Neural cell (in vitro differentiated cells): ENCODE data around the gene NDST4.

Experiments used
- EP300 ChIP-seq: fragments of 450-650 bp; conservative IDR thresholded peaks from 2 replicates; pipeline ENCODE4 v1.6.1; 2014; ENCODE audit warnings: antibody characterized with exemption, mild to moderate bottlenecking, moderate library complexity; ENCODE audit not compliant: poor library complexity, severe bottlenecking
- EZH2 ChIP-seq: fragments of 200-600, 300-800 bp; shearing (Covaris generic), sonication (generic); IDR thresholded peaks from 2 replicates; pipeline ENCODE4 v1.6.1; 2014; ENCODE audit warnings: antibody characterized with exemption, low read length, borderline replicate concordance, mild to moderate bottlenecking; ENCODE audit not compliant: insufficient read depth, poor library complexity, severe bottlenecking
- MXI1 ChIP-seq: fragments of 450-650 bp; conservative IDR thresholded peaks from 2 replicates; pipeline ENCODE4 v1.6.1; 2014; ENCODE audit warnings: antibody characterized with exemption, mild to moderate bottlenecking; ENCODE audit not compliant: poor library complexity, severe bottlenecking
- POLR2AphosphoS5 ChIP-seq: IDR thresholded peaks from 2 replicates; pipeline ENCODE4 v1.6.1; 2012
- RAD21 ChIP-seq: fragments of 450-650 bp; conservative IDR thresholded peaks from 2 replicates; pipeline ENCODE4 v1.6.1; 2014; ENCODE audit warnings: antibody characterized with exemption, mild to moderate bottlenecking, moderate library complexity
- SMC3 ChIP-seq: fragments of 450-650 bp; conservative IDR thresholded peaks from 2 replicates; pipeline ENCODE4 v1.6.1; 2014; ENCODE audit warnings: antibody characterized with exemption, mild to moderate bottlenecking, moderate library complexity; ENCODE audit not compliant: poor library complexity
- TAF1 ChIP-seq: IDR thresholded peaks from 2 replicates; pipeline ENCODE4 v1.6.1; 2012; ENCODE audit warnings: low read depth
- TF ChIP-seq, protein P1 (sequence below): fragments of 450-650 bp; IDR thresholded peaks from 2 replicates; pipeline ENCODE4 v1.5.1; 2014; ENCODE audit warnings: antibody characterized with exemption, mild to moderate bottlenecking, moderate library complexity; ENCODE audit not compliant: poor library complexity, severe bottlenecking
- TF ChIP-seq, protein P2 (sequence below): IDR thresholded peaks from 2 replicates; pipeline ENCODE4 v1.6.1; 2012; ENCODE audit warnings: borderline replicate concordance

- TF ChIP-seq EP300 (no peak), TAF1 (no peak), POLR2AphosphoS5 (no peak), MXI1 (no peak), RAD21 (no peak), EZH2 (no peak), SMC3 (no peak)
- TF ChIP-seq, protein P1, sequence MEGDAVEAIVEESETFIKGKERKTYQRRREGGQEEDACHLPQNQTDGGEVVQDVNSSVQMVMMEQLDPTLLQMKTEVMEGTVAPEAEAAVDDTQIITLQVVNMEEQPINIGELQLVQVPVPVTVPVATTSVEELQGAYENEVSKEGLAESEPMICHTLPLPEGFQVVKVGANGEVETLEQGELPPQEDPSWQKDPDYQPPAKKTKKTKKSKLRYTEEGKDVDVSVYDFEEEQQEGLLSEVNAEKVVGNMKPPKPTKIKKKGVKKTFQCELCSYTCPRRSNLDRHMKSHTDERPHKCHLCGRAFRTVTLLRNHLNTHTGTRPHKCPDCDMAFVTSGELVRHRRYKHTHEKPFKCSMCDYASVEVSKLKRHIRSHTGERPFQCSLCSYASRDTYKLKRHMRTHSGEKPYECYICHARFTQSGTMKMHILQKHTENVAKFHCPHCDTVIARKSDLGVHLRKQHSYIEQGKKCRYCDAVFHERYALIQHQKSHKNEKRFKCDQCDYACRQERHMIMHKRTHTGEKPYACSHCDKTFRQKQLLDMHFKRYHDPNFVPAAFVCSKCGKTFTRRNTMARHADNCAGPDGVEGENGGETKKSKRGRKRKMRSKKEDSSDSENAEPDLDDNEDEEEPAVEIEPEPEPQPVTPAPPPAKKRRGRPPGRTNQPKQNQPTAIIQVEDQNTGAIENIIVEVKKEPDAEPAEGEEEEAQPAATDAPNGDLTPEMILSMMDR: no peak
- TF ChIP-seq, protein P2, sequence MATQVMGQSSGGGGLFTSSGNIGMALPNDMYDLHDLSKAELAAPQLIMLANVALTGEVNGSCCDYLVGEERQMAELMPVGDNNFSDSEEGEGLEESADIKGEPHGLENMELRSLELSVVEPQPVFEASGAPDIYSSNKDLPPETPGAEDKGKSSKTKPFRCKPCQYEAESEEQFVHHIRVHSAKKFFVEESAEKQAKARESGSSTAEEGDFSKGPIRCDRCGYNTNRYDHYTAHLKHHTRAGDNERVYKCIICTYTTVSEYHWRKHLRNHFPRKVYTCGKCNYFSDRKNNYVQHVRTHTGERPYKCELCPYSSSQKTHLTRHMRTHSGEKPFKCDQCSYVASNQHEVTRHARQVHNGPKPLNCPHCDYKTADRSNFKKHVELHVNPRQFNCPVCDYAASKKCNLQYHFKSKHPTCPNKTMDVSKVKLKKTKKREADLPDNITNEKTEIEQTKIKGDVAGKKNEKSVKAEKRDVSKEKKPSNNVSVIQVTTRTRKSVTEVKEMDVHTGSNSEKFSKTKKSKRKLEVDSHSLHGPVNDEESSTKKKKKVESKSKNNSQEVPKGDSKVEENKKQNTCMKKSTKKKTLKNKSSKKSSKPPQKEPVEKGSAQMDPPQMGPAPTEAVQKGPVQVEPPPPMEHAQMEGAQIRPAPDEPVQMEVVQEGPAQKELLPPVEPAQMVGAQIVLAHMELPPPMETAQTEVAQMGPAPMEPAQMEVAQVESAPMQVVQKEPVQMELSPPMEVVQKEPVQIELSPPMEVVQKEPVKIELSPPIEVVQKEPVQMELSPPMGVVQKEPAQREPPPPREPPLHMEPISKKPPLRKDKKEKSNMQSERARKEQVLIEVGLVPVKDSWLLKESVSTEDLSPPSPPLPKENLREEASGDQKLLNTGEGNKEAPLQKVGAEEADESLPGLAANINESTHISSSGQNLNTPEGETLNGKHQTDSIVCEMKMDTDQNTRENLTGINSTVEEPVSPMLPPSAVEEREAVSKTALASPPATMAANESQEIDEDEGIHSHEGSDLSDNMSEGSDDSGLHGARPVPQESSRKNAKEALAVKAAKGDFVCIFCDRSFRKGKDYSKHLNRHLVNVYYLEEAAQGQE: no peak
Observed at GRCh38 chr4:115054836-115055235, 58.6 kb downstream of the NDST4 start.
